Omental fat pad (tissue), 4 donors: Measurements from ENCODE around the gene PRR7. TPM values are rescaled to one million over a fixed set of nuclear protein-coding genes. Genes with fewer than 3 reads are reported as not detected.

Experiments
- ATAC-seq: fragments of 150-250 bp; one replicate; pipeline ENCODE4 v1.9.1; 2016; ENCODE audit warnings: mild to moderate bottlenecking, moderate library complexity; ENCODE audit not compliant: low FRiP score
- DNase-seq: peaks from one replicate; pipeline ENCODE4 v3.0.0-alpha.2; 2019; ENCODE audit warnings: low spot score
- CTCF ChIP-seq, 3 donors: fragments of 450-650 bp; IDR thresholded peaks; one replicate each; pipeline ENCODE4 v1.5.1; 2016 to 2017; ENCODE audit warnings: antibody characterized with exemption in 3 of 3, mild to moderate bottlenecking in 3 of 3, moderate library complexity in 2 of 3
- total RNA-seq, 4 donors: library from RNA; depleted of rRNA; stranded (reverse); fragments of >200 nt; gene quantifications; one replicate each; pipeline ENCODE4 v1.1.0, GENCODE V29; 2016

PRR7 gene
- total RNA-seq, 4 donors from 2014 or later, result 1.6 to 2.8 (median 2.1) TPM; not detected in 1

- no peak for ATAC-seq
- no peak for DNase-seq
- no peak for TF ChIP-seq CTCF (IDR thresholded peaks at IDR 0.05)
Observed at GRCh38 chr5:177459819-177460628, 13.4 kb downstream of the PRR7 start.

GRCh38 chr5:177462021-177462670 is 15.5 kb downstream of the PRR7 start:
- TF ChIP-seq CTCF (IDR thresholded peaks at IDR 0.05), result no peak
- DNase-seq (no peak), ATAC-seq (no peak)

GRCh38 chr5:177465044-177465443 is 18.4 kb downstream of the PRR7 start:
- TF ChIP-seq CTCF (IDR thresholded peaks at IDR 0.05), result no peak
- ATAC-seq, result no peak

GRCh38 chr5:177466861-177467260 is 20.2 kb downstream of the PRR7 start:
- no peak for ATAC-seq
- no peak for TF ChIP-seq CTCF (IDR thresholded peaks at IDR 0.05)
- no peak for DNase-seq

More at GRCh38 chr5:177465044-177465443, 18.4 kb downstream of the PRR7 start:
- DNase-seq, result no peak

- no peak for ATAC-seq
- no peak for TF ChIP-seq CTCF (IDR thresholded peaks at IDR 0.05)
- no peak for DNase-seq
Observed at GRCh38 chr5:177467436-177467835, 20.8 kb downstream of the PRR7 start.

- ATAC-seq (no peak), DNase-seq (no peak)
- no peak for TF ChIP-seq CTCF (IDR thresholded peaks at IDR 0.05)
Observed at GRCh38 chr5:177468329-177468684, 21.7 kb downstream of the PRR7 start.
